CD1c-positive myeloid dendritic cell (primary cell): ENCODE results near the gene WDR83.
"Not testable (repeated sequence)": the region's sequence is repeated elsewhere in the genome, so short reads cannot be mapped to it uniquely, and the experiment has no call there.

ENCODE experiments used
- DNase-seq: peaks from one replicate; pipeline ENCODE4 v3.0.0-alpha.2; 2016; ENCODE audit errors: extremely low spot score

The WDR83 gene, protein sequence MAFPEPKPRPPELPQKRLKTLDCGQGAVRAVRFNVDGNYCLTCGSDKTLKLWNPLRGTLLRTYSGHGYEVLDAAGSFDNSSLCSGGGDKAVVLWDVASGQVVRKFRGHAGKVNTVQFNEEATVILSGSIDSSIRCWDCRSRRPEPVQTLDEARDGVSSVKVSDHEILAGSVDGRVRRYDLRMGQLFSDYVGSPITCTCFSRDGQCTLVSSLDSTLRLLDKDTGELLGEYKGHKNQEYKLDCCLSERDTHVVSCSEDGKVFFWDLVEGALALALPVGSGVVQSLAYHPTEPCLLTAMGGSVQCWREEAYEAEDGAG

DNA sequence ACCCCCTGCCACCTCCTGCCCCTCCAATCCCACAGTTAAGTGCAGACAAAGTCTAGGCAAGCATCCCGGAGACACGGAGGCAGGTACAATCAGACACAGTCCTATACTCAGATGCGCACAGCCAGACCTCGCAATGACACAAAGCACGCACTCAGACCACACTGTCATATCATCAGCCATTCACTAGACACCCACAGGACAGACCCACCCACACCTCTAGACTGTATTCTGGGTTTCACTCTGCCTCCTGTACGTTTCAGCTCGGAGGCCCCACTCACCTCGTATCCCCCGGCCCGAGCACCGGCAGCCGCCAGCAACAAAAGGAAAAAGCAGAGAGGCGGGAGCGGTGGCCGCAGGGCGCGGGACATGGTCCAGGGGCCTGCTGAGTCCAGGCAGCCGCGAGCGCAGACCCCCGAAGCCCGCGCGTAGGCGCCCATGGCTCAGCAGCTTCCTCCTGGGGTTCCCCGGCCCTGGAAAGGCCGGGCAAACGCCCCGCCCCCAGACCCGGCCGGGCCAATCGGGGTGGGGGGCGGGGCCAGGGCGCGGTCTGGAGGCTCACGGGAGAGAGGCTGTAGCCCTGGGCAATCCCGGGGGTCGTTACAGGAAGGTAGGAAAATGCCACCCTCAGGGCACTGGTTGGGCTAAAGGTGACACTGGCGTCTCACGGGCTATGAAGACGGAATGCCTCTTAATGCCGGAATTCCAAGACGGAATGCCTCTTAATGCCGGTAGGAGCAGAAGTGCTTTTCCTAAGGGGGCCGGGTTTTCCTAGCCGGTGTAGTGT, at the start of gene WDR83, which contains the start of gene MAN2B1:
WDR83 (plus strand) TSS at position 543 of the 784 bp plus-strand sequence. CDS start 2,984 bp downstream, outside the sequence.
MAN2B1 (minus strand) TSS at position 478 of the 784 bp plus-strand sequence; CDS start at position 437, 41 bp downstream.
- DNase-seq: peak; percentile 95

DNA sequence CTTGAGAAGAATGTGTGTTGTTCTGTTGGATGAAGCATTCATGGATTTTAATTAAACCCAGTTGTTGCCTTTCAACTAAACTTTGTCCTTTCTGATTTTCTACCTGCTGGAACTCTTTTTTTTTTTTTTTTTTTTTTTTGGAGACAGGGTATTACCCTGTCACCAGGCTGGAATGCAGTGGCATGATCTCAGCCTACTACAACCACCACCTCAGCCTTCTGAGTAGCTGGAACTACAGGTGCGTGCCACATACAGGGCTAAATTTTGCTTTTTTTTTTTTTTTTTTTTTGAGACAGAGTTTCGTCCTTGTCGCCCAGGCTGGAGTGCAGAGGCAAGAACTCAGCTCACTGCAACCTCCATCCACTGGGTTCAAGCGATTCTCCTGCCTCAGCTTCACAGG, 49.0 kb upstream of the WDR83 start:
- DNase-seq: no peak

DNA sequence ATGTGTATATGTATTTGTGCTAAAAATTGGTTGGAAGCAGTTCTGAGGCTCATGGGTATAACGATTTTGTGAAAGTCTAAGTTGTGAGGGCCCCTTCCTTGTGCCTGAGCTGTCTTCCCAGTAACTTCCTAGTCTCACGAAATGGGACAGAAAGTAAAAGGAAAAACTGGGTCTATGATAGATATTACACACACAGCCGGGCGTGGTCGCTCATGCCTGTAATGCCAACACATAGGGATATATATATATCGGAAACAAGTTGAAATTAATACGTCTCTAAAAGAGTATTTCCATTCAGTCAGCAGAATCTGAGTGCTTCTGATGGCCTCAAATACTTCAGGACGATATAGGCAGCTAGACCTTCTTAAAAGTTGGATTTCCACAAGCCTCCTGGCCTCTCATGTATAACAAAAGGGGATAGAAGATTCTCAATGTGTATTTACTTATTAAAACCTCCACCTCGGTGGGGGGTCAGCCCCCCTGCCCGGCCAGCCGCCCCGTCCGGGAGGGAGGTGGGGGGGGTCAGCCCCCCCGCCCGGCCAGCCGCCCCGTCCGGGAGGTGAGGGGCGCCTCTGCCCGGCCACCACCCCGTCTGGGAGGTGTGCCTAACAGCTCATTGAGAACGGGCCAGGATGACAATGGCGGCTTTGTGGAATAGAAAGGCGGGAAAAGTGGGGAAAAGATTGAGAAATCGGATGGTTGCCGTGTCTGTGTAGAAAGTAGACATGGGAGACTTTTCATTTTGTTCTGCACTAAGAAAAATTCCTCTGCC, 45.2 kb upstream of the WDR83 start:
- DNase-seq: not testable (repeated sequence)

DNA sequence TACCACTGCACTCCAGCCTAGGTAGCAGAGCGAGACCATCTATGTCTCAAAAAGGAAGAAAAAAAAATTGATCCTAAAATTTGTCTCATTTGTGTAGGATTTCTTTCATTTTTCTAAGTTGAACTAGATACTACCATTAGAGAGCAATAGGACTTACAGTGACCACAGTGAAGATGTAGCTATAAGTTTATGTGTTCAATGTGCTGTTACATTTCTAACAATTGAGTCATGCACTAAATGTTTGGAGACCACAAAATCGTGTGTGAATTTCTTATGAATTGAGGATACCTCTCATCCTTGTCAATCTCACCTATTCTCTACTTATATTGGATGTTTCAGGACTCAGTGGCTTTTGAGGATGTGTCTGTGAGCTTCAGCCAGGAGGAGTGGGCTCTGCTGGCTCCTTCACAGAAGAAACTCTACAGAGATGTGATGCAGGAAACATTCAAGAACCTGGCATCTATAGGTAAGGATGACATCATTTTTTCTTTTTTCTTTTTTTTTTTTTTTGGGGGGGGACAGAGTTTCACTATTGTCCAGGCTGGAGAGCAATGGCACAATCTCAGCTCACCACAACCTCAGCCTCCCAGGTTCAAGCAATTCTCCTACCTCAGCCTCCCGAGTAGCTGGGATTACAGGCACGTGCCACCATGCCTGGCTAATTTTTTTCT, 43.1 kb upstream of the WDR83 start:
- DNase-seq: no peak

DNA sequence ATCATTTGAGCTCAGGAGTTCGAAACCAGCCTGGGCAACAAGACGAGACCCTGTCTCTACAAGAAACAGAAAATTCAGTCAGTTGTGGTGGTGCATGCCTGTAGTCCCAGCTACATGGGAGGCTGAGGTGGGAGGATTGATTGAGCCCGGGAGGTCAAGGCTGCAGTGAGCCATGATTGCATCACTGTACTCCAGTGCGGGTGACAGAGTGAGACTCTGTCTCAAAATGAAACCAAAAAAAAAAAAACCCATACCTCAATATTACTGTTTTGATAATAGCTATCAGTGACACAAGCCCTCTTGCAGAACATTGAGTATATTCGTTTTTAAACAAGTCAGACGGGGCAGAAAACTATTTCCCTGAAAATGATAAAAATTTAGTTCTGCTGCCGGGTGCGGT, 39.6 kb upstream of the WDR83 start:
- DNase-seq: no peak

DNA sequence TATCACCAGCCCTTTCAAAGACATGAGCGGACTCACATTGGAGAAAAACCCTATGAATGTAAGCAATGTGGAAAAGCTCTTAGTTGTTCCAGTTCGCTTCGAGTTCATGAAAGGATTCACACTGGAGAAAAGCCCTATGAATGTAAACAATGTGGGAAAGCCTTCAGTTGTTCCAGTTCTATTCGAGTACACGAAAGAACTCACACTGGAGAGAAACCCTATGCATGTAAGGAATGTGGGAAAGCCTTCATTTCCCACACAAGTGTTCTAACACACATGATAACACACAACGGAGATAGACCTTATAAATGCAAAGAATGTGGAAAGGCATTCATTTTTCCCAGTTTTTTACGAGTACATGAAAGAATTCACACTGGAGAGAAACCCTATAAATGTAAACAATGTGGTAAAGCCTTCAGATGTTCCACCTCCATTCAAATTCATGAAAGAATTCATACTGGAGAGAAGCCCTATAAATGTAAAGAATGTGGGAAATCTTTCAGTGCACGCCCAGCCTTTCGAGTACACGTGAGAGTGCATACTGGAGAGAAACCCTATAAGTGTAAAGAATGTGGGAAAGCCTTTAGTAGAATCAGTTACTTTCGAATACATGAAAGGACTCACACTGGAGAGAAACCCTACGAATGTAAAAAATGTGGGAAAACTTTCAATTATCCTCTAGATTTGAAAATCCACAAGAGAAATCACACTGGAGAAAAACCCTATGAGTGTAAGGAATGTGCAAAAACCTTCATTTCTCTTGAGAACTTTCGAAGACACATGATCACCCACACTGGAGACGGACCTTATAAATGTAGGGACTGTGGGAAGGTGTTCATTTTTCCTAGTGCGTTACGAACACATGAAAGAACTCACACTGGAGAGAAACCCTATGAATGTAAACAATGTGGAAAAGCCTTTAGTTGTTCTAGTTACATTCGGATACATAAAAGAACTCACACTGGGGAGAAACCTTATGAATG, 38.3 kb upstream of the WDR83 start:
- DNase-seq: no peak

DNA sequence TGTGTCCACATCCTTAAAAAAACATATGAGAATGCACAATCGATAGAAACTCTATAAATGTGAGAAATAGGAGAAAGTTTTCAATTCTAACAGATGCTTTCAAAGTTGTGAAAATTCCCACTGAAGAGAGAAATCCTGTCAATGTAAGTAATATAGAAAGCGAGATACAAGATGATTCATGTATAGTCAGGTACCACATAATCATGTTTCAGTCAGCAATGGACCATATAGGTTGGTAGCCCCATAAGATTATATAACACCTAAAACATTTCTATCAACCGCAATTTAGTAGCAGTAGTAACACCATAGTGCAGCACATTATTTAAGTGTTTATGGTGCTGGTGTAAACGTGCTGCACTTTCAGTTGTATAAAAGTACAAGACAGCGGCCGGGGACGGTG, 37.4 kb upstream of the WDR83 start:
- DNase-seq: no peak

DNA sequence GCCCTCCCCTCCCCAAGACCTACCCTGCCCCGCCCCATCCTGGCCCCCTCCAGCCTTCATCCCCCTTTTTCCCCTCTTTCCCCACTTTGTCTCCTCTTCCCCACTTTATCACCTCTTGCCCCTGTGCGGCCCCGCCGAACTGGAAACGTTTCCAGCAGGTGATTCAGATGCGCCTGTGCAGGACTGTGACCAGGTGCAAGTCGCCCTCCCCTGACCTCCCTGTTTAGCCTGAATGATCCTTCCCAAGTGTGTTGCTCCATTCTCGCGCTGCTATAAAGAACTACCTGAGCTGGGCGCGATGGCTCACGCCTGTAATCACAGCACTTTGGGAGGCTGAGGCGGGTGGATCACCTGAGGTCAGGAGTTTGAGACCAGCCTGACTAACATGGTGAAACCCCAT, 30.0 kb upstream of the WDR83 start:
- no peak for DNase-seq

DNA sequence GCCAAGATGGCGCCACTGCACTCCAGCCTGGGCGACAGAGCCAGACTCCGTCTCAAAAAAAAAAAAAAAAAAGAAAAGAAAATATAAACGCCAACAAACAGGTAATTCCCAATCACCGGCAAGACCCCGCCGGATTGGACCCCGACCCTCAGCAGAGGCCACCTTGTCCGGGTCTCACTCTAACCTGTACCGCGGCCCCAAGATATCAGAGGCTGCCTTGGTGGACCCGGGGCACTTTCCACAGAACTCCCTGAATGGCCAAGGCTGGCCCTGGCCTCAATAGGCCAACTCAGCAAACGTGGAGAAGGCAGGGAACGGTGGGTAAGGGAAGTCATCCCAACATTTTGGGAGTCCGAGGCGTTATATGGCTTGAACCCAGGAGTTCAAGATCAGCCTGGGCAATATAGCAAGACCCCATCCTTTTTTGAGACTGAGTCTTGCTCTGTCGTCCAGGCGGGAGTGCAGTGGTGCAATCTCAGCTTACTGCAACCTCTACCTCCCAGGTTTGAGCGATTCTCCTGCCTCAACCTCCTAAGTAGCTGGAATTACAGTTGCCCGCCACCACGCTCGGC, 27.9 kb upstream of the WDR83 start:
- DNase-seq: no peak

DNA sequence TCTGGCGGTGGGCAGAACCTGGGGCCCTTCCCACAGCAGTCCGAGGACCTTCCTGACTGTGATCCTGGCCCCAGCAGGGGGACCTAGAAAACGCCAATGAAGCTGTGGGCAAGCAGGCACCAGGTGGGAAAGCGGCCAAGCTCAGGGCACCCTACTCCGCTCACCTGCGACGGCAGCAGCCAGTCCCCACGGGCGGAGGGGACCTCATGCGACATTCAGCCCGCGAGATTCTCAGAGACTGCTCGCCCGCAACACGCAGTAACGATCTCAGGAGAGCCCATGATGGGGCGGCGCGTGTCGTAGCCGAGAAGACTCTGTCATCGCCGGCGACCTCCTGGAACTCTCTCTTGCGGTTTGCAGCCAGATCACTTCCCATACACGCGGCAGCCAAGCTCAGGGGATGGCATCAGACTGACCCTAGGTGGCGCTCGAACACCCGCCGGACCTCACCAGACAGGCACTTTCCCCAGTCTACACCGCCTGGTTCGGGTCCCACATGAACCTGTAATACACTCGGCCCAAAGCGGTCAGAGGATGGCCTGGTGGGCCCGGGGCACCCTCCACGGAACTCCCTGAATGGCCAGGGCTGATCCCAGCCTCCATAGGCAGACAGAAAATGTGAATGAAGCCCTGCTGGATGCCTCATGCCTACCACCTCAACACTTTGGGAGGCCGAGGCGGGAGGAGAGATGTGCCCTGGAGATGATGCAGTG, 26.6 kb upstream of the WDR83 start:
- peak; percentile 88 for DNase-seq

DNA sequence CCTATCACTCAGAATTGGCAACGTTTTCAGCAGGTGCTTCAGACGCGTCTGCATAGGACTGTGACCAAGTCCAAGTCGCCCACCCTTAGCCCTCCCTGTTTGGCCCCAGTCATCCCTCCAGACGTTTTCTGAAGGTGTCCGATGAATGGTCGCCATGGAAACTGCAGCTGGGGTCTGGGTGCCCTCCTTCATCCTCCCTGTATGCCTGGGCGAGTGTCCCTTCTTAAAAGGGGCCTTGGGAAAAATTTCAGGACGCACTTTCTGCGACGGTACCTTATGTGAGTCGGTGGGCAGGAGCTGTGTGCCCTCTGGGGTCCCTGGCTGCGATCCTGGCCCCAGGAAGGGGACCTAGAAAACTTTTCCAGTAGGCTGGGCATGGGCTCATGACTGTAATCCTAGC, 25.2 kb upstream of the WDR83 start:
- DNase-seq: no peak

DNA sequence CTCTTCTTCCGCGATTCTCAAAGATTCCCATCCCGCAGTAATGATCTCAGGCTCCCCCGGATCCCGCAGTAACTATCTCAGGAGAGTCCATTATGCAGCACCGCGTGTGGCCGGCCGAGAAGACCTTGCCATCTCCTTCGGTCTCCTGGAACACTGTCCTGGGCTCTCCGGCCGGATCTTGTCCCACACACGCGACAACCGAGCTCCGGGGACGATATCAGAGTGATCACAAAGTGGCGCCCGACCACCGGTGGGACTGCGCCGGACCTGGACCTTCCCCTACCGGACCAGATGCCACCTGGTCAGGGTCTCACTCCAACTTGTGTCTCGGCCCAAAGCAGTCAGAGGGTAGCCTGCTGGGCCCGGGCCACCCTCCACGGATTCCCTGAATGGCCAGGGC, 24.1 kb upstream of the WDR83 start:
- no peak for DNase-seq

DNA sequence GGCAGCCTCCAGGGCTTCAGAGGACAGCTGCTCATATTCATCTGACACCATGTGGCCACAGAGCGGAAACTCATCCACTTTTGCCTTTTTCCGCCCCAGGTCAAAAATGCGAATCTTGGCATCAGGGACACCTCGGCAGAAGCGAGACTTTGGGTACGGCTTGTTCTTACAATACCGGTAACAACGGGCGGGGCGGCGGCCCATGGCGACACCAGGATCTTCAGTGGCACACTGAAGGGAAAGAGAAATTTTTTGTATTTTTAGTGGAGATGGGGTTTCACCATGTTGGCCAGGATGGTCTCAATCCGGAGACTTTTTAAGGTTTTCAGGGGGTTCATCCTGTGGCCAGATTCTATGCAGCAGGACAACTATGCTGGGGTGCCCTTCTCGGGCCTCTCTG, 22.9 kb upstream of the WDR83 start:
- DNase-seq: not testable (repeated sequence)

DNA sequence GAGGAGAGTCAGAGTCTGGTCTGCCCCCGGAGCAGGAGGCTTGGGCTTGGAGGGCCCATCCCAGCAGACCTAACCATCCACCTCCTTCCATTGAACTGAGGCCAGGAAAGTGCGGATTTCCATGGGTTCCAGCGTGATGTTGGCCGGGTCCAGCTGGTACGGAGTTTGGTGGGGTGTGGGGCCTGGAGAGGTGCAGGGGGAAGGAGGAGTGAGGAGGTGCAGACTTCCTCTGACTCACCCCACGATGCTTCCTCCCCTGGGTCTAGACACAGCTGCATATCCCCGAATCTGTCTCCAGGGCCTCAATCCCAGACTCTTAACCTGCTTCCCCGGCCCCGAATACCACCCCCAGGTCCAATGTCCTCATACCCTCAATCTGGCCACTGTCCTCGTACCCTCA, 20.1 kb upstream of the WDR83 start:
- DNase-seq: no peak

DNA sequence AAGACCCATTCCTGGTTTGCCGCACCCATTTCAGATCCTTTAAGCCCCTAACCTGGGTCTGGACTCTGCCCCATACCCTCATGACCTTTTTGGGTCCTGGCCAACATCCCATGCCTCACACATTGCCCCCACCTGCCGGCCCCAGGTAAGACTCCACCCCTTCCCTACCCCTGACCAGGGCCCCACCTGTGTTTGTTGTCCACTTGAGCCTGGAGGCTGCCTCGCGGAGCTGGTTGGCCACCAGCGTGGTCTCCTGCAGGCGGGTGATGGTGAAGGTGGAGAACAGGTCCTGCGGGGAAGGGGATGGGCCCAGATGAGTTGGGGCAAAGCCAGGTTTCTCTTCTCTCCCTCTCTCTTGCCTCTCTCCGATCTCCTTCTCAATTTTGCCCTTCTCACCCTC, 19.6 kb upstream of the WDR83 start:
- no peak for DNase-seq

DNA sequence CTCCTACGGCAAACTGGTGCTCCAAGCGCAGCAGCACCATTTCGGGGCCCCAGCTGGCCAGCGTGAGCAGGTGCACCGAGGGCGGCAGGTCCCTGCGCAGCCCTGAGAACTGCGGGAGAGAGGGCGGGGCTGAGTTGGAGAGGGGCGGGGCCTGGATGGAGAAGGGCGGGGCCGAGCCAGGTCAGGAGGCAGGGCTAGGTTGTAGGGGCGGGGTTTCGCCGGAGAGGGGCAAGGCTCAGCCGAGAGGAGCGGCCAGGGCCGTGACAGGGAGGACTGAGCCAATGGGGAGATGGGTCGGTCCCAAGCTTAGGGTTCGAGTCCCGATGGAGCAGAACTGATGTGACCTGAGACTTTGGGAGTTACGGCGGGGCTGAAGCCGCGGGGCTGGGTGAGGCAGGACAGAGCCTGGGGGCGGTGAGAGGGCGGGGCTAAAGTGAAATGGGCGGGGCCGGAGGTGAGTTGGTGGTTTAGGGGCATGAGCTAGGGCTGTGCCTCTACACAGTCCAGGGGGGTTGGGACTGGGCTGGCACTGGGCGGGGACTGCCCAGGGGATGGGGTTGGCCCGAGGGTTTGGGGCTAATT, 19.0 kb upstream of the WDR83 start:
- DNase-seq: peak; percentile 43

DNA sequence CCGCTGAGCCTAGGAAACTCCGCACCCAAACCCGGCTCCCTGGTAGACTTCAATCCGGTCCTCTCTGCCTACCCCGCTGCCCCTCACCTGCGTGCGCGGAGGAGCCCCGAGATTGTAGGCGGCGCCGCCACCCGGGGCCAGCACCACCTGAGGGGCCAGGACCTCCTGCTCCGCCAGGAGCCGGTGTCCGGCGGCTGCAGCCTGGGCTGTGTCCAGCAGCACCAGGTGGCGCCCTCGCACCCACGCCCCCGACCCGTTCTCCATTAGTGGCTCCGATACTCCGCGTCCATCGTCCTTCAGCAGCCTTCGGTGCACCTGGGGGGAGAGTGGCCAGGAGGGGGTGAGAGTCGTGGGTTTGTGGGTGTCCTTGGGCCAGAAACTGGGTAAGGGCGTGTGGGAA, 18.5 kb upstream of the WDR83 start:
- no peak for DNase-seq

DNA sequence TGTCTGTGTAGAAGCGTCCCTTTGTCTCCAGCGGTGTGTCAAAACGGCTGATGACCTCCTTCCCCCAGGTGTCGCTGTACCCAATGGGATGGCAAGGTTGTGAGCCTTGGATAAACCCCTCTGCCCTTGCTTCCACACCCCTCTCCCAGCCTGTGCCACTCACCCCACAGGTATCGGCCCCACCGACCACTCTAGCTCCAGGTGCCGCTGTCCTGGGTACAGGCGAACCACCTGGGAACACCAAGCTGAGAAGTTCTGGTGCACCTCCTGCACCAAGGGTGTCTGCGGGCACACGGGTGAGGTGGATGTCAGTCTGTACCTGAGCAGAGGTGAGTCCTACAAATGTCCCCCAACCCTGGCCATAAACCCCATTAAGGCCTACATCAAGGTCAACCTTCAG, 16.7 kb upstream of the WDR83 start:
- DNase-seq: no peak

DNA sequence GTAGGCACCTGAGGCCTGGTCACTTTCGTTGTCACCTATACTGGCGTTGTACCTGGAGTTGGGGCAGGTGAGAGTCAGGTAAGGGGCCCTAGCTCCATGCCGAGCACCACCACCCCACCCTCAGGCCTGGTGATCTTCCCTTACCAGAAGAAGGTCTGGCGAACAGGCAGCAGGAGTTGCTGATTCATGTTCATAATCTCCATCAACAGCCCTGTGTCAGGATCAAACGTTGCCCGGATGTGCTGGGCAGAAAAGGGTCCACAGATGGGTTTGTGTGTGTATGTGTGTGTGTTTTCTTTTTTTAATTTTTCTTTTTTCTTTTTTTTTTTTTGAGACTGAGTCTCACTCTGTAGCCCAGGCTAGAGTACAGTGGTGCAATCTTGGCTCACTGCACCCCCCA, 14.4 kb upstream of the WDR83 start:
- DNase-seq: no peak
